Mesendoderm (in vitro differentiated cells): ENCODE measurements around the gene TMPRSS4.
A peak's percentile ranks its signal among the peaks of the same experiment; 100 is the strongest.
"Not testable (repeated sequence)": the region's sequence is repeated elsewhere in the genome, so short reads cannot be mapped to it uniquely, and the experiment has no call there.

Source experiments
- DNase-seq: peaks from one replicate; pipeline ENCODE4 v3.0.0; 2013
- H2AK5ac ChIP-seq: 2 replicates; pipeline ENCODE4 v1.6.1; 2013; ENCODE audit warnings: low read length, inconsistent platforms
- H2BK120ac ChIP-seq: 2 replicates; pipeline ENCODE4 v1.6.1; 2013; ENCODE audit warnings: low read depth, mild to moderate bottlenecking, low read length, moderate library complexity, mixed read lengths
- H2BK15ac ChIP-seq: replicated peaks from 2 replicates; pipeline ENCODE4 v1.6.1; 2013; ENCODE audit warnings: low read depth, mild to moderate bottlenecking, moderate library complexity
- H2BK5ac ChIP-seq: 2 replicates; pipeline ENCODE4 v1.6.1; 2013; ENCODE audit warnings: low read length, inconsistent platforms
- H3K18ac ChIP-seq: 2 replicates; pipeline ENCODE4 v1.6.1; 2013; ENCODE audit warnings: mild to moderate bottlenecking, low read length, mixed read lengths
- H3K23ac ChIP-seq: one replicate; pipeline ENCODE4 v1.6.1; 2013; ENCODE audit warnings: low read length
- H3K27ac ChIP-seq: 2 replicates; pipeline ENCODE4 v1.5.1; 2013; ENCODE audit warnings: low read depth, mild to moderate bottlenecking, inconsistent platforms, low read length, moderate library complexity
- H3K27me3 ChIP-seq: 2 replicates; pipeline ENCODE4 v1.6.1; 2013; ENCODE audit warnings: low read length, control low read depth, mild to moderate bottlenecking, inconsistent platforms; ENCODE audit not compliant: insufficient read depth, poor library complexity
- H3K36me3 ChIP-seq: 2 replicates; pipeline ENCODE4 v1.6.1; 2013; ENCODE audit warnings: low read length, inconsistent platforms; ENCODE audit not compliant: control insufficient read depth, insufficient read depth
- H3K4ac ChIP-seq: one replicate; pipeline ENCODE4 v1.6.1; 2013; ENCODE audit warnings: low read depth, mild to moderate bottlenecking, low read length, moderate library complexity
- H3K4me1 ChIP-seq: 2 replicates; pipeline ENCODE4 v1.6.1; 2013; ENCODE audit warnings: low read depth, low read length, inconsistent platforms; ENCODE audit not compliant: control insufficient read depth
- H3K4me2 ChIP-seq: 2 replicates; pipeline ENCODE4 v1.6.1; 2013; ENCODE audit warnings: low read length
- H3K4me3 ChIP-seq: 2 replicates; pipeline ENCODE4 v1.5.1; 2013; ENCODE audit warnings: mild to moderate bottlenecking, low read length
- H3K56ac ChIP-seq: one replicate; pipeline ENCODE4 v1.6.1; 2013; ENCODE audit warnings: low read length
- H3K79me1 ChIP-seq: 2 replicates; pipeline ENCODE4 v1.6.1; 2013; ENCODE audit warnings: low read length, inconsistent platforms
- H3K79me2 ChIP-seq: 2 replicates; pipeline ENCODE4 v1.6.1; 2013; ENCODE audit warnings: mild to moderate bottlenecking, low read length; ENCODE audit not compliant: control insufficient read depth, insufficient read depth
- H3K9ac ChIP-seq: 2 replicates; pipeline ENCODE4 v1.6.1; 2013; ENCODE audit warnings: low read length, inconsistent platforms
- H4K5ac ChIP-seq: one replicate; pipeline ENCODE4 v1.6.1; 2013; ENCODE audit warnings: low read length
- H4K8ac ChIP-seq: one replicate; pipeline ENCODE4 v1.6.1; 2013; ENCODE audit warnings: low read depth, mild to moderate bottlenecking, control low read depth, low read length, moderate library complexity
- WGBS: extraction: QIAGEN DNeasy Blood & Tissue Kit; methylation state at CpG from one replicate; pipeline ENCODE4 v1.1.7; 2013; ENCODE audit warnings: low lambda C conversion rate, missing lambda C conversion rate; ENCODE audit not compliant: insufficient coverage; ENCODE audit errors: extremely low coverage; 5-methylcytosine and 5-hydroxymethylcytosine counted together

Gene TMPRSS4

DNA sequence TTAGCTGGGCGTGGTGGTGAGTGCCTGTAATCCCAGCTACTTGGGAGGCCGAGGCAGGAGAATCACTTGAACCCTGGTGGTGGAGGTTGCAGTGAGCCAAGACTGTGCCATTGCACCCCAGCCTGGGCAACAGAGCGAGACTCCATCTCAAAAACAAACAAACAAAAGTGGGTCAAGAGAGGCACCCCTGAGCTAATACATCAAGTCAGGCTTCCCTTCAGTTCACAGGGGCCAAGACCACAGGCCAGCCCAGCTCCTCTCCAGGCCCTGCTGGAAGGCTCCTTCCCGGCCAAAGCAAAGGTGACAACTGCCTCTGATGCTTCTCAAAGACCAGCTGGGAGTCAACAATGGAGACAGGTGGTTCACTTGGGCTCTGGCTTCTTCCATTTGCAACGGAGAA lies 14.7 kb upstream of the TMPRSS4 start:
- not testable (repeated sequence) for H4K8ac ChIP-seq, H3K27me3 ChIP-seq, H2BK120ac ChIP-seq, H3K4me1 ChIP-seq, H2BK15ac ChIP-seq, H3K4ac ChIP-seq, H3K79me2 ChIP-seq, H4K5ac ChIP-seq, H3K36me3 ChIP-seq, H3K18ac ChIP-seq, H3K4me2 ChIP-seq, H3K23ac ChIP-seq, DNase-seq, H3K56ac ChIP-seq, H3K27ac ChIP-seq, H2AK5ac ChIP-seq, H2BK5ac ChIP-seq, H3K9ac ChIP-seq, H3K4me3 ChIP-seq, H3K79me1 ChIP-seq
- no CpG with 5 or more reads among the region's 5 CpGs for WGBS

DNA sequence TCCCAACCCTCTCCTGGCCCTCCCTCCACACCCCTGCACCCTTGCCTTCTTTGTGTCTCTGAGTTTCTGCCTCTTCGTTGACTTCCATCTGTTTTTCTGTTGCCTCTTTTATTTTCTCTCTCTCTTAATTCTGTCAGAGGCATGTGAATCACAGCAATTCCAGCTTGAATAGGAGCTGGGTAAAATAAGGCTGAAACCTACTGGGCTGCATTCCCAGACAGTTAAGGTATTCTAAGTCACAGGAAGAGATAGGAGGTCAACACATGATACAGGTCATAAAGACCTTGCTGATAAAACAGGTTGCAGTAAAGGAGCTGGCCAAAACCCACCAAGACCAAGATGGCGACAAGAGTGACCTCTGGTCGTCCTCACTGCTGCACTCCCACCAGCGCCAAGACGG lies 14.2 kb upstream of the TMPRSS4 start:
- not testable (repeated sequence) for H3K4me2 ChIP-seq, H3K4ac ChIP-seq, H2BK120ac ChIP-seq, H3K4me1 ChIP-seq, H3K79me2 ChIP-seq, H3K23ac ChIP-seq, H4K5ac ChIP-seq, H4K8ac ChIP-seq, H3K36me3 ChIP-seq, H2AK5ac ChIP-seq, H3K27me3 ChIP-seq, H3K4me3 ChIP-seq, H3K9ac ChIP-seq, H3K56ac ChIP-seq, H3K18ac ChIP-seq, DNase-seq, H2BK15ac ChIP-seq, H3K79me1 ChIP-seq, H2BK5ac ChIP-seq, H3K27ac ChIP-seq
- no CpG with 5 or more reads among the region's 5 CpGs for WGBS

- H3K4me1 ChIP-seq: no peaks in the 10 kb centered on the region
Observed at GRCh38 chr11:118064956-118065355, 11.9 kb upstream of the TMPRSS4 start.

DNA sequence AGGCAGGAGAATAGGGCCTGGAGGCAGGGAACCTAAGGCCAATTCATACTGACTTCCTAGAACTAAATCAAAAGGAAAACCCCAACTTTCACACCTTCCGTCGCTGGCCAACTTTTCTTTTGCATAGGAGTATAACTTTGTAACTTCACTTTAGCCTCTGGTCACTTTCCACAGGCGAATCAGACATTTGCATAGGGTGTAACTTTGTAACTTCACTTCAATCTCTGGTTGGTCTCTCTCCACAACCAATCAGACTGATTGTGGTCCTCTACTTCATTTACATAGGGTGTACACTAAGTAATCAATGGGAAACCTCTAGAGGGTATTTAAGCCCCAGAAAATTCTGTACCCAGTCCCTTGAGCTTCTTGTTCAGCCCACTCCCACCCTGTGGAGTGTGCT lies 11.5 kb upstream of the TMPRSS4 start:
- H3K27ac ChIP-seq: no peak overlapping the region
- no peak overlapping the region for H3K4me3 ChIP-seq
- no peaks in the 10 kb centered on the region for H3K4me1 ChIP-seq
- H3K9ac ChIP-seq: no peak overlapping the region
- no peaks in the 10 kb centered on the region for H3K36me3 ChIP-seq
- H3K79me2 ChIP-seq: no peaks in the 10 kb centered on the region
- H3K4ac ChIP-seq: no peak overlapping the region
- no peak overlapping the region for H4K8ac ChIP-seq
- H2AK5ac ChIP-seq: no peak overlapping the region
- no peak overlapping the region for H3K23ac ChIP-seq
- H3K18ac ChIP-seq: no peak overlapping the region
- no CpG with 5 or more reads among the region's 3 CpGs for WGBS
- H3K56ac ChIP-seq: no peak overlapping the region
- no peak overlapping the region for H2BK120ac ChIP-seq
- H4K5ac ChIP-seq: no peak overlapping the region
- no peak overlapping the region for H2BK5ac ChIP-seq
- no peaks in the 10 kb centered on the region for H3K79me1 ChIP-seq
- H3K4me2 ChIP-seq: no peak overlapping the region
- no peak overlapping the region for H2BK15ac ChIP-seq
- DNase-seq: no peak
- H3K27me3 ChIP-seq: no peaks in the 10 kb centered on the region

More at GRCh38 chr11:118064956-118065355, 11.9 kb upstream of the TMPRSS4 start:
- H3K27me3 ChIP-seq: no peaks in the 10 kb centered on the region
- H2BK120ac ChIP-seq: no peak overlapping the region
- H2BK15ac ChIP-seq: no peak overlapping the region
- H3K23ac ChIP-seq: no peak overlapping the region
- no peak overlapping the region for H3K27ac ChIP-seq
- H2AK5ac ChIP-seq: no peak overlapping the region
- H3K4me3 ChIP-seq: no peak overlapping the region
- H3K36me3 ChIP-seq: no peaks in the 10 kb centered on the region
- H2BK5ac ChIP-seq: no peak overlapping the region
- H3K79me1 ChIP-seq: no peaks in the 10 kb centered on the region
- no peak overlapping the region for H4K8ac ChIP-seq
- no peak overlapping the region for H3K9ac ChIP-seq
- no peak for DNase-seq
- H3K4me2 ChIP-seq: no peak overlapping the region
- no peaks in the 10 kb centered on the region for H3K79me2 ChIP-seq
- H3K4ac ChIP-seq: no peak overlapping the region
- WGBS: no CpG with 5 or more reads among the region's 9 CpGs
- no peak overlapping the region for H3K18ac ChIP-seq
- no peak overlapping the region for H3K56ac ChIP-seq
- H4K5ac ChIP-seq: no peak overlapping the region

- Histone ChIP-seq H2AK5ac (no peak overlapping the region), H3K4me1 (no peaks in the 10 kb centered on the region), H3K79me2 (no peaks in the 10 kb centered on the region), H3K4me3 (no peak overlapping the region), H3K56ac (no peak overlapping the region), H2BK120ac (no peak overlapping the region), H2BK15ac (no peak overlapping the region), H3K18ac (no peak overlapping the region), H3K36me3 (no peaks in the 10 kb centered on the region), H3K9ac (no peak overlapping the region), H2BK5ac (no peak overlapping the region), H3K27ac (no peak overlapping the region), H3K27me3 (no peaks in the 10 kb centered on the region), H4K5ac (no peak overlapping the region), H3K23ac (no peak overlapping the region), H3K4me2 (no peak overlapping the region), H4K8ac (no peak overlapping the region), H3K4ac (no peak overlapping the region), H3K79me1 (no peaks in the 10 kb centered on the region)
- no CpG with 5 or more reads among the region's 8 CpGs for WGBS
- peak; percentile 16 for DNase-seq
Observed at GRCh38 chr11:118067006-118067405, 9.9 kb upstream of the TMPRSS4 start.

- no peak overlapping the region for H2AK5ac ChIP-seq
- no peak overlapping the region for H3K56ac ChIP-seq
- no peak overlapping the region for H2BK15ac ChIP-seq
- no peak overlapping the region for H3K27ac ChIP-seq
- H2BK120ac ChIP-seq: no peak overlapping the region
- peak; percentile 67 for DNase-seq
- no peak overlapping the region for H3K4me2 ChIP-seq
- no peaks in the 10 kb centered on the region for H3K36me3 ChIP-seq
- WGBS: no CpG with 5 or more reads among the region's 24 CpGs
- no peak overlapping the region for H4K8ac ChIP-seq
- H3K9ac ChIP-seq: no peak overlapping the region
- no peak overlapping the region for H3K4me3 ChIP-seq
- H3K4me1 ChIP-seq: no peaks in the 10 kb centered on the region
- no peak overlapping the region for H3K18ac ChIP-seq
- H3K23ac ChIP-seq: no peak overlapping the region
- H3K27me3 ChIP-seq: no peaks in the 10 kb centered on the region
- no peak overlapping the region for H3K4ac ChIP-seq
- no peak overlapping the region for H2BK5ac ChIP-seq
- H3K79me1 ChIP-seq: no peaks in the 10 kb centered on the region
- no peaks in the 10 kb centered on the region for H3K79me2 ChIP-seq
- no peak overlapping the region for H4K5ac ChIP-seq
Observed at GRCh38 chr11:118068206-118068944, 8.5 kb upstream of the TMPRSS4 start.
